ENCODE measurements around the gene NFIB.

GRCh38 chr9:14293801-14294200, 20.1 kb downstream of the NFIB start:
- no peak for TF ChIP-seq CTCF (IDR thresholded peaks at IDR 0.05; ENCODE audit: control extremely low read depth in 1 of 3, insufficient read depth in 1 of 3, low read depth in 1 of 3, low read length in 3 of 3)
- TF ChIP-seq EZH2 (IDR thresholded peaks at IDR 0.05; ENCODE audit: low read depth, low read length, severe bottlenecking) = no peak
- TF ChIP-seq SIN3A (conservative IDR thresholded peaks at IDR 0.05 in 1 of 2, IDR thresholded peaks at IDR 0.05 in 1 of 2; ENCODE audit: low read depth in 1 of 2, low read length in 2 of 2) = no peak
- TF ChIP-seq CEBPB (IDR thresholded peaks at IDR 0.05; ENCODE audit: low read depth, low read length) = no peak
- no peak for TF ChIP-seq RAD21 (IDR thresholded peaks at IDR 0.05 in 1 of 2, conservative IDR thresholded peaks at IDR 0.05 in 1 of 2; ENCODE audit: low read depth in 2 of 2, low read length in 2 of 2)
- no peak for TF ChIP-seq BACH1 (IDR thresholded peaks at IDR 0.05; ENCODE audit: low read length)
- no peak for TF ChIP-seq TAF1 (IDR thresholded peaks at IDR 0.05; ENCODE audit: low read depth, low read length)
- TF ChIP-seq CHD2 (IDR thresholded peaks at IDR 0.05; ENCODE audit: low read length) = no peak
